Trophoblast cell (in vitro differentiated cells and primary cell): ENCODE results near the gene BTBD8.

Experiments used
- DNase-seq, 2 donors: peaks; one replicate each; pipeline ENCODE4 v3.0.0-alpha.2; 2016
- H2AFZ ChIP-seq: 2 replicates; pipeline ENCODE4 v1.6.1; 2013; ENCODE audit warnings: low read length, moderate library complexity, mild to moderate bottlenecking; ENCODE audit not compliant: insufficient read depth, poor library complexity
- H2AK5ac ChIP-seq: 2 replicates; pipeline ENCODE4 v1.6.1; 2013; ENCODE audit warnings: mild to moderate bottlenecking, low read length
- H2BK120ac ChIP-seq: 2 replicates; pipeline ENCODE4 v1.6.1; 2013; ENCODE audit warnings: low read length, mild to moderate bottlenecking, moderate library complexity; ENCODE audit not compliant: insufficient read depth, poor library complexity
- H2BK12ac ChIP-seq: 2 replicates; pipeline ENCODE4 v1.6.1; 2013; ENCODE audit warnings: mild to moderate bottlenecking, low read length, moderate library complexity
- H2BK5ac ChIP-seq: 2 replicates; pipeline ENCODE4 v1.6.1; 2013; ENCODE audit warnings: low read length, low read depth, moderate library complexity, mild to moderate bottlenecking; ENCODE audit not compliant: poor library complexity
- H3K14ac ChIP-seq: 2 replicates; pipeline ENCODE4 v1.6.1; 2013; ENCODE audit warnings: mild to moderate bottlenecking, low read length
- H3K18ac ChIP-seq: 2 replicates; pipeline ENCODE4 v1.6.1; 2013; ENCODE audit warnings: mild to moderate bottlenecking, low read length
- H3K23ac ChIP-seq: 2 replicates; pipeline ENCODE4 v1.6.1; 2013; ENCODE audit warnings: low read length
- H3K27ac ChIP-seq: 2 replicates; pipeline ENCODE4 v1.5.1; 2013; ENCODE audit warnings: low read depth, mild to moderate bottlenecking, inconsistent platforms, low read length, moderate library complexity
- H3K27me3 ChIP-seq: 2 replicates; pipeline ENCODE4 v1.6.1; 2013; ENCODE audit warnings: inconsistent platforms, mild to moderate bottlenecking, low read length, moderate library complexity; ENCODE audit not compliant: insufficient read depth
- H3K36me3 ChIP-seq, 2 experiments: 1 replicate in 1 of 2; 2 replicates in 1 of 2; pipeline ENCODE4 v1.6.1; 2013; ENCODE audit warnings: low read length in 2 of 2, mild to moderate bottlenecking in 2 of 2, moderate library complexity in 1 of 2; ENCODE audit not compliant: insufficient read depth in 2 of 2, control insufficient read depth in 1 of 2
- H3K4ac ChIP-seq: 2 replicates; pipeline ENCODE4 v1.6.1; 2013; ENCODE audit warnings: low read depth, mild to moderate bottlenecking, low read length, moderate library complexity
- H3K4me1 ChIP-seq, 2 experiments: 1 replicate in 1 of 2; 2 replicates in 1 of 2; pipeline ENCODE4 v1.6.1; 2013; ENCODE audit warnings: low read length in 2 of 2, mild to moderate bottlenecking in 2 of 2, moderate library complexity in 1 of 2; ENCODE audit not compliant: insufficient read depth in 2 of 2, control insufficient read depth in 1 of 2
- H3K4me2 ChIP-seq: 2 replicates; pipeline ENCODE4 v1.6.1; 2013; ENCODE audit warnings: inconsistent platforms, mild to moderate bottlenecking, low read length, moderate library complexity
- H3K4me3 ChIP-seq: 2 replicates; pipeline ENCODE4 v1.5.1; 2013; ENCODE audit warnings: mild to moderate bottlenecking, low read depth, low read length, inconsistent platforms
- H3K79me1 ChIP-seq: one replicate; pipeline ENCODE4 v1.6.1; 2013; ENCODE audit warnings: low read length
- H3K79me2 ChIP-seq: 2 replicates; pipeline ENCODE4 v1.6.1; 2013; ENCODE audit warnings: low read length, mild to moderate bottlenecking; ENCODE audit not compliant: control insufficient read depth, insufficient read depth, poor library complexity
- H3K9ac ChIP-seq: 2 replicates; pipeline ENCODE4 v1.6.1; 2013; ENCODE audit warnings: mild to moderate bottlenecking, low read length
- H3K9me3 ChIP-seq: 2 replicates; pipeline ENCODE4 v1.6.1; 2013; ENCODE audit warnings: low read depth, mild to moderate bottlenecking, control low read depth, inconsistent platforms, low read length; ENCODE audit not compliant: insufficient read depth
- H4K12ac ChIP-seq: 2 replicates; pipeline ENCODE4 v1.6.1; 2013; ENCODE audit warnings: low read depth, mild to moderate bottlenecking, low read length, moderate library complexity
- H4K8ac ChIP-seq: 2 replicates; pipeline ENCODE4 v1.6.1; 2013; ENCODE audit warnings: low read depth, mild to moderate bottlenecking, low read length, moderate library complexity
- H4K91ac ChIP-seq: one replicate; pipeline ENCODE4 v1.6.1; 2013; ENCODE audit warnings: low read depth, mild to moderate bottlenecking, low read length, moderate library complexity
- WGBS: extraction: QIAGEN DNeasy Blood & Tissue Kit; methylation state at CpG from one replicate; pipeline ENCODE4 v1.1.7; 2013; ENCODE audit warnings: missing lambda C conversion rate; ENCODE audit not compliant: insufficient read length, insufficient coverage; ENCODE audit errors: extremely low coverage; 5-methylcytosine and 5-hydroxymethylcytosine counted together

Gene BTBD8

GRCh38 chr1:92167151-92167550 lies 87.0 kb downstream of the BTBD8 start:
- H3K23ac ChIP-seq = no peak overlapping the region
- H2BK120ac ChIP-seq = no peak overlapping the region
- no peak overlapping the region for H2BK5ac ChIP-seq
- H4K91ac ChIP-seq = no peak overlapping the region
- no peaks in the 10 kb centered on the region for H3K4me1 ChIP-seq
- no peaks in the 10 kb centered on the region for H3K79me1 ChIP-seq
- H4K8ac ChIP-seq = no peak overlapping the region
- no peaks in the 10 kb centered on the region for H3K36me3 ChIP-seq
- no peaks in the 10 kb centered on the region for H3K79me2 ChIP-seq
- H3K27ac ChIP-seq = no peak overlapping the region
- DNase-seq = no peak
- no peak overlapping the region for H3K14ac ChIP-seq
- no peak overlapping the region for H3K4me3 ChIP-seq
- WGBS = no CpG with 5 or more reads among the region's 1 CpG
- no peak overlapping the region for H2AFZ ChIP-seq
- H4K12ac ChIP-seq = no peak overlapping the region
- no peak overlapping the region for H2AK5ac ChIP-seq
- H3K4me2 ChIP-seq = no peak overlapping the region
- no peaks in the 10 kb centered on the region for H3K27me3 ChIP-seq
- no peak overlapping the region for H3K9ac ChIP-seq
- H2BK12ac ChIP-seq = no peak overlapping the region
- no peak overlapping the region for H3K4ac ChIP-seq
- no peak overlapping the region for H3K18ac ChIP-seq
- no peaks in the 10 kb centered on the region for H3K9me3 ChIP-seq

- Histone ChIP-seq H3K36me3 (no peaks in the 10 kb centered on the region), H3K4me3 (no peak overlapping the region), H3K79me1 (no peaks in the 10 kb centered on the region), H4K12ac (no peak overlapping the region), H3K9ac (no peak overlapping the region), H2AFZ (no peak overlapping the region), H3K27ac (no peak overlapping the region), H3K23ac (no peak overlapping the region), H4K91ac (no peak overlapping the region), H3K27me3 (no peaks in the 10 kb centered on the region), H3K4ac (no peak overlapping the region), H2BK5ac (no peak overlapping the region), H3K4me2 (no peak overlapping the region), H2BK120ac (no peak overlapping the region), H3K9me3 (no peaks in the 10 kb centered on the region), H3K14ac (no peak overlapping the region), H3K79me2 (no peaks in the 10 kb centered on the region), H3K4me1 (no peaks in the 10 kb centered on the region), H4K8ac (no peak overlapping the region), H2AK5ac (no peak overlapping the region), H3K18ac (no peak overlapping the region), H2BK12ac (no peak overlapping the region)
- no peak for DNase-seq
- WGBS = no CpG with 5 or more reads among the region's 5 CpGs
These were observed 88.5 kb downstream of the BTBD8 start for GRCh38 chr1:92168657-92169056.

- Histone ChIP-seq H4K91ac (no peak overlapping the region), H3K4ac (no peak overlapping the region), H3K9ac (no peak overlapping the region), H3K79me1 (no peaks in the 10 kb centered on the region), H3K4me1 (no peaks in the 10 kb centered on the region), H3K79me2 (no peaks in the 10 kb centered on the region), H4K12ac (no peak overlapping the region), H2BK5ac (no peak overlapping the region), H2AK5ac (no peak overlapping the region), H3K23ac (no peak overlapping the region), H3K27me3 (no peaks in the 10 kb centered on the region), H3K14ac (no peak overlapping the region), H4K8ac (no peak overlapping the region), H2AFZ (no peak overlapping the region), H3K9me3 (no peaks in the 10 kb centered on the region), H3K27ac (no peak overlapping the region), H3K36me3 (no peaks in the 10 kb centered on the region), H3K18ac (no peak overlapping the region), H3K4me2 (no peak overlapping the region), H3K4me3 (no peak overlapping the region), H2BK120ac (no peak overlapping the region), H2BK12ac (no peak overlapping the region)
- no peak for DNase-seq
- no CpG with 5 or more reads among the region's 2 CpGs for WGBS
These were observed 89.3 kb downstream of the BTBD8 start for GRCh38 chr1:92169214-92170005.

GRCh38 chr1:92184632-92185031 lies 104.5 kb downstream of the BTBD8 start:
- H3K14ac ChIP-seq = no peak overlapping the region
- no peak overlapping the region for H3K4me3 ChIP-seq
- no peak overlapping the region for H3K4me2 ChIP-seq
- H2BK12ac ChIP-seq = no peak overlapping the region
- H3K18ac ChIP-seq = no peak overlapping the region
- no peak overlapping the region for H3K4ac ChIP-seq
- no CpG with 5 or more reads among the region's 1 CpG for WGBS
- no peak overlapping the region for H2BK120ac ChIP-seq
- H3K23ac ChIP-seq = no peak overlapping the region
- no peaks in the 10 kb centered on the region for H3K4me1 ChIP-seq
- H4K12ac ChIP-seq = no peak overlapping the region
- H3K36me3 ChIP-seq = no peaks in the 10 kb centered on the region
- H3K9me3 ChIP-seq = no peaks in the 10 kb centered on the region
- no peak overlapping the region for H4K91ac ChIP-seq
- no peak overlapping the region for H2AK5ac ChIP-seq
- no peaks in the 10 kb centered on the region for H3K27me3 ChIP-seq
- H3K27ac ChIP-seq = no peak overlapping the region
- no peak overlapping the region for H3K9ac ChIP-seq
- no peak overlapping the region for H2AFZ ChIP-seq
- H2BK5ac ChIP-seq = no peak overlapping the region
- DNase-seq = no peak
- no peaks in the 10 kb centered on the region for H3K79me2 ChIP-seq
- no peaks in the 10 kb centered on the region for H3K79me1 ChIP-seq
- no peak overlapping the region for H4K8ac ChIP-seq
